Kidney (tissue), 14 donors: ENCODE data around the gene C2orf92. TPM values are rescaled to one million over a fixed set of nuclear protein-coding genes. Genes with fewer than 3 reads are reported as not detected.

Source experiments
- DNase-seq, 5 donors: peaks; one replicate each; pipeline ENCODE4 v3.0.0-alpha.2; 2013 to 2020
- FAIRE-seq: peaks from 2 replicates; lab custom pipeline; 2012; peaks lifted over from hg19 to GRCh38; lab: Jason Lieb, UNC
- H3K27ac ChIP-seq, 2 donors: one replicate each; pipeline ENCODE4 v1.7.0; 2013; ENCODE audit warnings: low read depth in 2 of 2, low read length in 2 of 2, inconsistent platforms in 1 of 2
- H3K27me3 ChIP-seq: one replicate; pipeline ENCODE4 v1.7.1; 2013; ENCODE audit warnings: low read length, inconsistent platforms; ENCODE audit not compliant: control insufficient read depth, insufficient read depth
- H3K36me3 ChIP-seq, 3 donors: one replicate each; pipeline versions ENCODE4 v1.7.0 to v1.7.1; 2013; ENCODE audit warnings: low read length in 3 of 3, control low read depth in 1 of 3, inconsistent platforms in 1 of 3; ENCODE audit not compliant: insufficient read depth in 3 of 3, control insufficient read depth in 2 of 3
- H3K4me1 ChIP-seq, 3 donors: one replicate each; pipeline versions ENCODE4 v1.7.0 to v1.7.1; 2013; ENCODE audit warnings: low read length in 3 of 3, inconsistent platforms in 1 of 3, low read depth in 1 of 3; ENCODE audit not compliant: control insufficient read depth in 2 of 3, insufficient read depth in 2 of 3
- H3K4me3 ChIP-seq, 3 donors: one replicate each; pipeline versions ENCODE4 v1.7.0 to v1.8.1; 2013; ENCODE audit warnings: low read length in 3 of 3, control low read depth in 1 of 3, inconsistent platforms in 1 of 3
- H3K9ac ChIP-seq, 3 donors: one replicate each; pipeline versions ENCODE4 v1.7.0 to v1.7.1; 2013; ENCODE audit warnings: low read length in 3 of 3, control low read depth in 1 of 3, inconsistent platforms in 1 of 3
- H3K9me3 ChIP-seq, 3 donors: one replicate each; pipeline versions ENCODE4 v1.7.0 to v1.7.1; 2013; ENCODE audit warnings: low read length in 3 of 3, control low read depth in 1 of 3, inconsistent platforms in 1 of 3; ENCODE audit not compliant: control insufficient read depth in 2 of 3, insufficient read depth in 1 of 3
- CTCF ChIP-seq: IDR thresholded peaks from 3 replicates; pipeline ENCODE4 v1.5.1; 2012; ENCODE audit warnings: mild to moderate bottlenecking, moderate library complexity, borderline replicate concordance; ENCODE audit not compliant: insufficient read depth; ENCODE audit errors: extremely low read depth
- intact Hi-C: fragments of 100-400 bp; cut with DNase I; formaldehyde crosslinking; loops from one replicate; pipeline ENCODE4 v1.11.1; 2022
- polyA plus RNA-seq: library from polyadenylated mRNA; stranded (reverse); fragments of 350-450 nt; fragmentation: Illumina TruSeq; extraction: RNeasy Lipid Tissue Mini Kit (QIAGEN cat#74804); gene quantifications from one replicate; pipeline ENCODE4 v1.2.3, GENCODE V29; 2014; ENCODE audit warnings: low read depth, low replicate concordance; ENCODE audit not compliant: insufficient read depth
- total RNA-seq: library from RNA; stranded (reverse); fragmentation: NEBNext Ultra II Directional; extraction: Animal tissue kit (Norgen Biotek cat#: 25700); gene quantifications from one replicate; pipeline ENCODE4 v1.2.1, GENCODE V29; 2021
- donor health status: control.
- donor health status: control.
- donor health status: control.
- donor health status: control.
- donor health status: control.
- donor health status: DM: yes; HTN: yes; CAD: no.
- donor health status: Normal renal cell carcinoma (clear cell type).

The C2orf92 gene
- total and polyA plus RNA-seq, 2 donors from 2014 or later: 3.3 to 7.3 TPM

DNA sequence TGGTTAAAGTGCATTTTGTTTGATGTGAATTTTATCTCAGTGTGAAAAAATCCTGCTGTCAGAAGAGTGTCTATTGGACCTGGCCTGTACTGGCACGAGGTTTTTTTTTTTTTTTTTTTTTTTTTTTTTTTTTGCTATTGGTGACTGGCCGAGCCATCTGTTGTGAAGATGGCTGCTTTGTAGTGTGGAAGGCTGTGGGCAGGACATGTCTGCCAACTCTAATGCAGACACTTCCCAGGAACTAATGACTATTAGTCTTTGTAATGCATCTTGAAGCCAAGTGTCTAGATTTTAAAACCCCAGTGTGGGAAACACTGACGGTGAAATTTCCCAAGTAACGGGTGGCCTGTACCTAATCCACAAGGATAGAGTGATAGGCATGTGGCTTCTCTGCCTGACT lies 78.2 kb downstream of the C2orf92 start:
- DNase-seq (no peak), FAIRE-seq (no peak)
- no peak for TF ChIP-seq CTCF
- Histone ChIP-seq H3K4me1 (peaks cover 0 to 4% (median 0%) of the 10 kb centered on the region in 3 donors), H3K9me3 (no peaks in the 10 kb centered on the region), H3K9ac (no peak overlapping the region), H3K27ac (no peak overlapping the region), H3K4me3 (no peak overlapping the region), H3K27me3 (no peaks in the 10 kb centered on the region), H3K36me3 (no peaks in the 10 kb centered on the region)
- intact Hi-C loops: no loop called here

- no peak overlapping the region for H3K27ac ChIP-seq
- H3K36me3 ChIP-seq: no peaks in the 10 kb centered on the region
- no peak for FAIRE-seq
- no peak overlapping the region for H3K9ac ChIP-seq
- DNase-seq: peak in 1 of 5 donors; percentile 43
- H3K27me3 ChIP-seq: no peaks in the 10 kb centered on the region
- intact Hi-C loops: no loop called here
- H3K4me1 ChIP-seq: peaks cover 0 to 4% (median 0%) of the 10 kb centered on the region in 3 donors
- no peak overlapping the region for H3K4me3 ChIP-seq
- TF ChIP-seq CTCF: no peak
- no peaks in the 10 kb centered on the region for H3K9me3 ChIP-seq
Observed at GRCh38 chr2:97749581-97749980, 80.1 kb downstream of the C2orf92 start.

- intact Hi-C loops: no loop called here
- H3K9ac ChIP-seq: no peak overlapping the region
- DNase-seq: no peak
Observed at GRCh38 chr2:97750017-97750416, 80.5 kb downstream of the C2orf92 start.

More at GRCh38 chr2:97750017-97750416, 80.5 kb downstream of the C2orf92 start:
- no peaks in the 10 kb centered on the region for H3K9me3 ChIP-seq
- no peak for FAIRE-seq
- no peak overlapping the region for H3K27ac ChIP-seq
- TF ChIP-seq CTCF: no peak
- H3K4me3 ChIP-seq: no peak overlapping the region
- no peaks in the 10 kb centered on the region for H3K36me3 ChIP-seq
- peaks cover 0 to 4% (median 0%) of the 10 kb centered on the region in 3 donors for H3K4me1 ChIP-seq
- H3K27me3 ChIP-seq: no peaks in the 10 kb centered on the region
